Left lung (tissue), 10 donors: Measurements from ENCODE around the gene KLF13. TPM values are rescaled to one million over a fixed set of nuclear protein-coding genes. Genes with fewer than 3 reads are reported as not detected.
A peak's percentile ranks its signal among the peaks of the same experiment; 100 is the strongest.

Source experiments
- ATAC-seq: fragments of 200-7000 bp; cut with Tn5 transposase; one replicate; pipeline ENCODE4 v1.9.1; 2020; ENCODE audit warnings: moderate library complexity
- DNase-seq, 4 donors: peaks; one replicate each; pipeline ENCODE4 v3.0.0-alpha.2; 2013 to 2020
- H3K27ac ChIP-seq, 2 donors: fragments of 200-600 bp; sonication (generic) in 1 of 2; one replicate each; pipeline versions ENCODE4 v1.5.0 to v1.8.0; 2020 to 2021
- H3K27me3 ChIP-seq, 2 donors: fragments of 200-600 bp; sonication (generic) in 1 of 2; one replicate each; pipeline versions ENCODE4 v1.5.0 to v1.8.0; 2020 to 2021
- H3K36me3 ChIP-seq, 2 donors: fragments of 200-600 bp; sonication (generic) in 1 of 2; one replicate each; pipeline versions ENCODE4 v1.5.0 to v1.8.0; 2020 to 2021
- H3K4me1 ChIP-seq, 2 donors: fragments of 200-600 bp; one replicate each; pipeline ENCODE4 v1.8.0; 2021
- H3K4me3 ChIP-seq, 2 donors: fragments of 200-600 bp; sonication (generic) in 1 of 2; one replicate each; pipeline versions ENCODE4 v1.5.0 to v1.8.0; 2020 to 2021; ENCODE audit warnings: mild to moderate bottlenecking in 1 of 2
- H3K9me3 ChIP-seq, 2 donors: fragments of 200-600 bp; sonication (generic) in 1 of 2; one replicate each; pipeline versions ENCODE4 v1.5.0 to v1.8.0; 2020 to 2021
- intact Hi-C, 2 donors: fragments of 100-400 bp; cut with DNase I; formaldehyde crosslinking; loops; one replicate each; pipeline versions ENCODE4 v1.11.2 to v1.14.2; 2022
- polyA plus RNA-seq, 6 donors: library from polyadenylated mRNA; unstranded; fragments of 120-200 nt; gene quantifications; one replicate each; pipeline ENCODE4 v1.2.1, GENCODE V29; 2013; ENCODE audit not compliant: insufficient read length in 6 of 6
- total RNA-seq, 2 donors: library from RNA; stranded (reverse); fragmentation: NEBNext Ultra II Directional; extraction: Animal tissue kit (Norgen Biotek cat#: 25700); gene quantifications; one replicate each; pipeline ENCODE4 v1.2.1, GENCODE V29; 2021
- TF ChIP-seq, protein P1 (sequence below), 2 donors: fragments of 200-600 bp; sonication (generic) in 1 of 2; IDR thresholded peaks; one replicate each; pipeline versions ENCODE4 v1.5.0 to v1.8.0; 2021; ENCODE audit warnings: antibody characterized with exemption in 2 of 2
- donor health status: DM: no; HTN: yes; CAD: no.
- donor health status: DM: no; HTN: no; CAD: no.

The KLF13 gene
- total and polyA plus RNA-seq, 8 donors: 44.7 to 116 (median 61.4) TPM

DNA sequence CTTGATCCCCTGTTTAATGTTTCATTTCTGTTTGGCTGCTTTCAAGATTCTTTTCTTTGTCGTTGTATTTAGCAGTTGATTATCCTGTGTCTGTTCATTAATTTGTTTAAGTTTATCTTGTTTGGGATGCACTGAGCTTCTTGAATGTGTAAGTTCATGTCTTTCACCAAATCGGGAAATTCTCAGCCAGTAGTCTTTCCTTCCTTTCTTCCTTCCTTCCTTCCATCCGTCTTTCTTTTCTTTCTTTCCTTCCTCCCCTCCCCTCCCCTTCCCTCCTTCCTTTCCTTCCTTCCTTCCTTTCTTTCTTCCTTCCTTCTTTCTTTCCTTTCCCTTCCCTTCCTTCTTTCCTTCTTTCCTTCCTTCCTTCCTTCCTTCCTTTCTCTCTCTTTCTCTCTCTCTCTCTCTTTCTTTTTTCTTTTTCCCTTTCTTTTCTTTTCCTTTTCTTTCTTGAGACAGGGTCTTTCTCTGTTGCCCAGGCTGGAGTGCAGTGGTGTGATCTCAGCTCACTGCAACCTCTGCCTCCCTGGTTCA, 35.5 kb upstream of the KLF13 start:
- peaks cover under 1 to 4% of the 10 kb centered on the region in 2 donors for H3K4me1 ChIP-seq
- H3K4me3 ChIP-seq: no peak overlapping the region
- ATAC-seq (no peak), DNase-seq (no peak)
- H3K27me3 ChIP-seq: no peaks in the 10 kb centered on the region
- peaks cover 0 to 12% of the 10 kb centered on the region in 2 donors for H3K9me3 ChIP-seq
- H3K27ac ChIP-seq: no peak overlapping the region
- intact Hi-C loops: no loop called here
- TF ChIP-seq, protein P1, sequence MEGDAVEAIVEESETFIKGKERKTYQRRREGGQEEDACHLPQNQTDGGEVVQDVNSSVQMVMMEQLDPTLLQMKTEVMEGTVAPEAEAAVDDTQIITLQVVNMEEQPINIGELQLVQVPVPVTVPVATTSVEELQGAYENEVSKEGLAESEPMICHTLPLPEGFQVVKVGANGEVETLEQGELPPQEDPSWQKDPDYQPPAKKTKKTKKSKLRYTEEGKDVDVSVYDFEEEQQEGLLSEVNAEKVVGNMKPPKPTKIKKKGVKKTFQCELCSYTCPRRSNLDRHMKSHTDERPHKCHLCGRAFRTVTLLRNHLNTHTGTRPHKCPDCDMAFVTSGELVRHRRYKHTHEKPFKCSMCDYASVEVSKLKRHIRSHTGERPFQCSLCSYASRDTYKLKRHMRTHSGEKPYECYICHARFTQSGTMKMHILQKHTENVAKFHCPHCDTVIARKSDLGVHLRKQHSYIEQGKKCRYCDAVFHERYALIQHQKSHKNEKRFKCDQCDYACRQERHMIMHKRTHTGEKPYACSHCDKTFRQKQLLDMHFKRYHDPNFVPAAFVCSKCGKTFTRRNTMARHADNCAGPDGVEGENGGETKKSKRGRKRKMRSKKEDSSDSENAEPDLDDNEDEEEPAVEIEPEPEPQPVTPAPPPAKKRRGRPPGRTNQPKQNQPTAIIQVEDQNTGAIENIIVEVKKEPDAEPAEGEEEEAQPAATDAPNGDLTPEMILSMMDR (IDR thresholded peaks at IDR 0.05): no peak
- H3K36me3 ChIP-seq: no peaks in the 10 kb centered on the region

DNA sequence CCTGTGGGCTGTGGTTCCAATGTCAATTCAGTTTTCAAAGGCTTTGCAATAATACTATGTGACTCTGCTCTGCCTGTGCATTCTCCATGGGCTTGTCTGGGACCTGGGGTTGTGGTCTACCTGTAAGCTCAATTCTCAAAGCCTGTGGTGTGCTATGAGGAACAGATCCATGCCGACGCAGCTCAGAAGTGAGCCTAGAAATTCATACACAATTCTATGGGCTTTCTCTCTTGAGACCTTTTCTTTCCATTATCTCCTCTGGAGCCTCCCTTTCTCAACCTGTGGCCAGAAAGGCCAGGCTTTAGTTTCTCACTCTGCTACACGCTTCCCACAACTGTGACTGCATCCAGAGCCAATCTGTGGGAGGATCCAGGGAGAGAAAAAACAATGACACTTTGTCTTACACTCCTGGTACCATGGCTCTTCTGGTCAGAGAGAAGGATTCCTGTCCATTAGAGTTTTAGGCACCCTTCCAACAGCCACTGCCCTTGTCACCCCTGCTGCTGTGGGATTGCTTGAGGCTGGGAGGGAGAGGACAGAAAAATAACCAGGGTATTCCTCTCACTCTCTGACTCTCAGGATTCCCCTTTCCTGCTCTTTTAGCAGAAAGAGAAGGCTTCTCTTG, 34.1 kb upstream of the KLF13 start:
- H3K27me3 ChIP-seq: no peaks in the 10 kb centered on the region
- H3K9me3 ChIP-seq: peaks cover 0 to 9% of the 10 kb centered on the region in 2 donors
- ATAC-seq: no peak
- intact Hi-C loops: no loop called here
- H3K4me1 ChIP-seq: peaks cover 3 to 16% of the 10 kb centered on the region in 2 donors
- no peak for DNase-seq
- H3K27ac ChIP-seq: no peak overlapping the region
- H3K36me3 ChIP-seq: no peaks in the 10 kb centered on the region
- no peak overlapping the region for H3K4me3 ChIP-seq
- TF ChIP-seq, protein P1 (IDR thresholded peaks at IDR 0.05): no peak

DNA sequence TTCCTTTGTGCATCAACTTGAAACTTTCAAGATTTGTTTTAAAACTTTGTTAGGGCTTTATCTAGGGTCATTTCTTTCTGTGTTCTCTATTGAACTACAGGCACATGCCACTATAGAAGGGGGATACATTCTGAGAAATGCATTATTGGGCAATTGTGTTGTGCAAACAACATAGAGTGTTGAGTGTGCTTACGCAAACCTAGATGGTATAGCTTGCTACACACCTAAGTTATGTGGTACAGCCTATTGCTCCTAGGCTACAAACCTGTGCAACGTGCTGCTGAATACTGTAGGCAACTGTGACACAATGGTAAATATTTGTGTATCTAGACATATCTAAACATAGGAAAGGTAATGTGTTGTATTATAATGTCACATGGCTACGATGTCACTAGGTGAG, 33.0 kb upstream of the KLF13 start:
- Histone ChIP-seq H3K27me3 (no peaks in the 10 kb centered on the region), H3K9me3 (no peaks in the 10 kb centered on the region), H3K4me3 (no peak overlapping the region), H3K27ac (peak overlapping the region in 1 of 2 donors; percentile 25), H3K4me1 (peaks cover 3 to 16% of the 10 kb centered on the region in 2 donors), H3K36me3 (no peaks in the 10 kb centered on the region)
- intact Hi-C loops: no loop called here
- DNase-seq: no peak
- ATAC-seq: no peak
- TF ChIP-seq, protein P1 (IDR thresholded peaks at IDR 0.05): no peak

DNA sequence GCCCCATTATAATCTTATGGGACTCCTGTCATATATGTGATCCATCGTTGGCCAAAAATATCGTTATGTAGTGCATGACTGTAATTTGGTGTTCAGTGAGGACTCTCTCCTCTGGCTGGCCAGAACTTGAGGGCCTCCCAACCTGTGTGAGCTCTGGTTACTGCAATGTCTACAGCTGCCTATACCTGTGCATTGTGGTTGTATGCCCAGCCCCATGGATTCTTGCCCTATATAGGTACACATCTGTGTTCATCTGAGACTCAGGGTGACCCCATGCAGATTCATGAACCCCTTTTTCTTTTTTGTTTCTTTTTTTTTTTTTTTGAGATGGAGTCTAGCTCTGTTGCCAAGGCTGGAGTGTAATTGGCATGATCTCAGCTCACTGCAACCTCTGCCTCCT, 32.6 kb upstream of the KLF13 start:
- Histone ChIP-seq H3K4me1 (peaks cover 3 to 16% of the 10 kb centered on the region in 2 donors), H3K36me3 (no peaks in the 10 kb centered on the region), H3K4me3 (no peak overlapping the region), H3K27me3 (no peaks in the 10 kb centered on the region), H3K27ac (peak overlapping the region in 1 of 2 donors; percentile 25), H3K9me3 (no peaks in the 10 kb centered on the region)
- DNase-seq (no peak), ATAC-seq (no peak)
- TF ChIP-seq, protein P1 (IDR thresholded peaks at IDR 0.05): no peak
- intact Hi-C loops: no loop called here

DNA sequence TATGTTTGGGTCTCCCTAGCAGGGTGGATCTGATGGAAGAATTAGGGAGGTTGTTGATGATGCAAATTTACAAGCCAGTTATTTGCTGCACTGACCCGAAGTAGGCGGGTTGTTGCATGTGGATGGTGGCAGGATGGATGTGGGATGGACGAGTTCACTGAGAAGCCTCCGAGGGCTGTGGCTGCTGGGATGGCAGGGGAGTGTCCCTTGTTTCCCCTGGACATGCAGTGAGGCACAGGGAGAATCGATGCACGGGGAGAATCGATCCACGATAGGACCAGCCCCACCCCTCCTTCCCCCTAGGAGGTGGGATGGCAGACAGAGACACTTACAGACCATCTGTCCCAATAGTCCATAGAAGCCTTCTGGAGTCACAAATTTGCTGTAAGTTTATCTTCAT, 31.0 kb upstream of the KLF13 start:
- intact Hi-C loops: no loop called here
- Histone ChIP-seq H3K27me3 (no peaks in the 10 kb centered on the region), H3K9me3 (no peaks in the 10 kb centered on the region), H3K4me3 (no peak overlapping the region), H3K4me1 (peaks cover 3 to 16% of the 10 kb centered on the region in 2 donors), H3K36me3 (no peaks in the 10 kb centered on the region), H3K27ac (no peak overlapping the region)
- TF ChIP-seq, protein P1 (IDR thresholded peaks at IDR 0.05): no peak
- no peak for ATAC-seq
- DNase-seq: no peak
